Kidney (tissue), 14 donors: Measurements from ENCODE around the gene MYL3. TPM values are rescaled to one million over a fixed set of nuclear protein-coding genes. Genes with fewer than 3 reads are reported as not detected.
"Not testable (repeated sequence)": the region's sequence is repeated elsewhere in the genome, so short reads cannot be mapped to it uniquely, and the experiment has no call there.

Experiments
- DNase-seq, 5 donors: peaks; one replicate each; pipeline ENCODE4 v3.0.0-alpha.2; 2013 to 2020
- FAIRE-seq: peaks from 2 replicates; lab custom pipeline; 2012; peaks lifted over from hg19 to GRCh38; lab: Jason Lieb, UNC
- H3K27ac ChIP-seq, 2 donors: one replicate each; pipeline ENCODE4 v1.7.0; 2013; ENCODE audit warnings: low read depth in 2 of 2, low read length in 2 of 2, inconsistent platforms in 1 of 2
- H3K27me3 ChIP-seq: one replicate; pipeline ENCODE4 v1.7.1; 2013; ENCODE audit warnings: low read length, inconsistent platforms; ENCODE audit not compliant: control insufficient read depth, insufficient read depth
- H3K36me3 ChIP-seq, 3 donors: one replicate each; pipeline versions ENCODE4 v1.7.0 to v1.7.1; 2013; ENCODE audit warnings: low read length in 3 of 3, control low read depth in 1 of 3, inconsistent platforms in 1 of 3; ENCODE audit not compliant: insufficient read depth in 3 of 3, control insufficient read depth in 2 of 3
- H3K4me1 ChIP-seq, 3 donors: one replicate each; pipeline versions ENCODE4 v1.7.0 to v1.7.1; 2013; ENCODE audit warnings: low read length in 3 of 3, inconsistent platforms in 1 of 3, low read depth in 1 of 3; ENCODE audit not compliant: control insufficient read depth in 2 of 3, insufficient read depth in 2 of 3
- H3K4me3 ChIP-seq, 3 donors: one replicate each; pipeline versions ENCODE4 v1.7.0 to v1.8.1; 2013; ENCODE audit warnings: low read length in 3 of 3, control low read depth in 1 of 3, inconsistent platforms in 1 of 3
- H3K9ac ChIP-seq, 3 donors: one replicate each; pipeline versions ENCODE4 v1.7.0 to v1.7.1; 2013; ENCODE audit warnings: low read length in 3 of 3, control low read depth in 1 of 3, inconsistent platforms in 1 of 3
- H3K9me3 ChIP-seq, 3 donors: one replicate each; pipeline versions ENCODE4 v1.7.0 to v1.7.1; 2013; ENCODE audit warnings: low read length in 3 of 3, control low read depth in 1 of 3, inconsistent platforms in 1 of 3; ENCODE audit not compliant: control insufficient read depth in 2 of 3, insufficient read depth in 1 of 3
- intact Hi-C: fragments of 100-400 bp; cut with DNase I; formaldehyde crosslinking; loops from one replicate; pipeline ENCODE4 v1.11.1; 2022
- polyA plus RNA-seq: library from polyadenylated mRNA; stranded (reverse); fragments of 350-450 nt; fragmentation: Illumina TruSeq; extraction: RNeasy Lipid Tissue Mini Kit (QIAGEN cat#74804); gene quantifications from one replicate; pipeline ENCODE4 v1.2.3, GENCODE V29; 2014; ENCODE audit warnings: low read depth, low replicate concordance; ENCODE audit not compliant: insufficient read depth
- total RNA-seq: library from RNA; stranded (reverse); fragmentation: NEBNext Ultra II Directional; extraction: Animal tissue kit (Norgen Biotek cat#: 25700); gene quantifications from one replicate; pipeline ENCODE4 v1.2.1, GENCODE V29; 2021
- TF ChIP-seq, protein P1 (sequence below): IDR thresholded peaks from 3 replicates; pipeline ENCODE4 v1.5.1; 2012; ENCODE audit warnings: mild to moderate bottlenecking, moderate library complexity, borderline replicate concordance; ENCODE audit not compliant: insufficient read depth; ENCODE audit errors: extremely low read depth
- donor health status: control.
- donor health status: control.
- donor health status: control.
- donor health status: control.
- donor health status: control.
- donor health status: DM: yes; HTN: yes; CAD: no.
- donor health status: Normal renal cell carcinoma (clear cell type).

MYL3 gene
- total and polyA plus RNA-seq, 2 donors from 2014 or later = 41.3 to 81.9 TPM

DNA sequence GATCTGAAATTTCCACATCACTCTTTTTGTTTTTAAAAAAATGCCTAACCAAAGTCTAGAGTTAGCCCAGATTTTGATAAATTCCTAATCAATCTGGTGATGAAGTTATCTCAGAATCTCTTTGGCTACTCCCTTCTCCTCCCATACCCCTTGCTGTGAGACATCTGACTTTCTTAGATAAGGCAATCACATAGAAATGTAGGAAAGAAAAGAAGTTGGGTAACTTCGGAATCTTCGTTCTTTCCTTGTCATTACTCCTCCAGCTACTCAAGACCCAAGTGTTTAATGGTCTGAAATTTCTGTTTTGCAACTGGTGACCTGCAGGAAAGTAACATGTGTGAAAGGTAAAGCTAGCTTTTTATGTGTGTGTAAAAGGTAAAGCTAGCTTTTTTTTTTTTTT lies 37.8 kb downstream of the MYL3 start:
- no peaks in the 10 kb centered on the region for H3K27me3 ChIP-seq
- no peaks in the 10 kb centered on the region for H3K9me3 ChIP-seq
- no peak overlapping the region for H3K27ac ChIP-seq
- H3K4me3 ChIP-seq = no peak overlapping the region
- TF ChIP-seq, protein P1, sequence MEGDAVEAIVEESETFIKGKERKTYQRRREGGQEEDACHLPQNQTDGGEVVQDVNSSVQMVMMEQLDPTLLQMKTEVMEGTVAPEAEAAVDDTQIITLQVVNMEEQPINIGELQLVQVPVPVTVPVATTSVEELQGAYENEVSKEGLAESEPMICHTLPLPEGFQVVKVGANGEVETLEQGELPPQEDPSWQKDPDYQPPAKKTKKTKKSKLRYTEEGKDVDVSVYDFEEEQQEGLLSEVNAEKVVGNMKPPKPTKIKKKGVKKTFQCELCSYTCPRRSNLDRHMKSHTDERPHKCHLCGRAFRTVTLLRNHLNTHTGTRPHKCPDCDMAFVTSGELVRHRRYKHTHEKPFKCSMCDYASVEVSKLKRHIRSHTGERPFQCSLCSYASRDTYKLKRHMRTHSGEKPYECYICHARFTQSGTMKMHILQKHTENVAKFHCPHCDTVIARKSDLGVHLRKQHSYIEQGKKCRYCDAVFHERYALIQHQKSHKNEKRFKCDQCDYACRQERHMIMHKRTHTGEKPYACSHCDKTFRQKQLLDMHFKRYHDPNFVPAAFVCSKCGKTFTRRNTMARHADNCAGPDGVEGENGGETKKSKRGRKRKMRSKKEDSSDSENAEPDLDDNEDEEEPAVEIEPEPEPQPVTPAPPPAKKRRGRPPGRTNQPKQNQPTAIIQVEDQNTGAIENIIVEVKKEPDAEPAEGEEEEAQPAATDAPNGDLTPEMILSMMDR = no peak
- intact Hi-C loops = no loop called here
- H3K36me3 ChIP-seq = no peaks in the 10 kb centered on the region
- DNase-seq (no peak), FAIRE-seq (no peak)
- H3K9ac ChIP-seq = no peak overlapping the region
- H3K4me1 ChIP-seq = no peaks in the 10 kb centered on the region

DNA sequence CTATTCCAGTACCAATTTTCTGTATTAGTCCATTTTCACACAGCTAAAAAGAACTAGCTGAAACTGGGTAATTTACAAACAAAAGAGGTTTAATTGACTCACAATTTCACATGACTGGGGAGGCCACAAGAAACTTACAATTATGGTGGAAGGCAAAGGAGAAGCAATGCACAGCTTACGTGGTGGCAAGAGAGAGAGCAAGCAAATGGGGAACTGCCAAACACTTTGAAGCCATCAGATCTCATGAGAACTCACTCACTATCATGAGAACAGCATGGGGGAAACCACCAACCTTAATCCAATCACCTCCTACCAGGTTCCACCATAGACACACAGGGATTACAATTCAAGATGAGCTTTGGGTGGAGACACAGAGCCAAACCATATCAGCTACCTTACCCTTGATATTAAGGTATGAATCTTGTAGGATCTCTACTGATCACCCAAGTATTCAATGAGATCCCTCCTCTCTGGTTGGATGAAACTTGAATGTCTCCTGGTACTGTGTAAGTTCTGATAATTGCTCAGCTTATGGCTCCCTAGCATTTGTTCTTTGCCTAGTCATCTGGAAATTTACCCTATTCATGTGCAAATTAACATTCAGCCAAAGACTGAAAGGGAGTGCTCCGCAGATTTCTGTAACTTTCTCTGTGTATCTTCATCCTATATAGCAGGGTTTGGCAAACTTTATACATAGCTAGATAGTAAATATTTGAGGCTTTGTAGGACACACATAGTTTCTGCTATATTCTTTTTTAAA lies 38.9 kb downstream of the MYL3 start:
- no peak for DNase-seq
- no peak overlapping the region for H3K9ac ChIP-seq
- H3K36me3 ChIP-seq = no peaks in the 10 kb centered on the region
- no peak overlapping the region for H3K27ac ChIP-seq
- no peak for FAIRE-seq
- no peaks in the 10 kb centered on the region for H3K4me1 ChIP-seq
- TF ChIP-seq, protein P1 = no peak
- no peaks in the 10 kb centered on the region for H3K9me3 ChIP-seq
- no peaks in the 10 kb centered on the region for H3K27me3 ChIP-seq
- intact Hi-C loops = no loop called here
- H3K4me3 ChIP-seq = no peak overlapping the region

DNA sequence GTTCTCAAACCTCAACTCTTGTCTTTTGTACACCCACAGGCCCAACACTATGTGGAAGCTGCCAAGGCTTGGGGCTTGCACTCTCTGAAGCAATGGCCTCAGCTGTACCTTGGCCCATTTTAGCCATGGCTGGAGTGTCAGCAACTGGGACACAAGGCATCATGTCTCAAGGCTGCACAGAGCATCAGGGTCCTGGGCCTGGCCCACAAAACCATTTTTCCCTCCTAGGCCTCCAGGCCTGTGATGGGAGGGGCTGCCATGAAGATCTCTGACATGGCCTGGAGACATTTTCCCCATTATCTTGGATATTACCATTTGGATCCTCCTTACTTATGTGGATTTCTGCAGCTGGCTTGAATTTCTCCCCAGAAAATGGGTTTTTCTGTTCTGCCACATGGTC lies 39.9 kb downstream of the MYL3 start:
- H3K36me3 ChIP-seq, H3K4me3 ChIP-seq, H3K9me3 ChIP-seq, H3K9ac ChIP-seq, FAIRE-seq, H3K27me3 ChIP-seq, H3K4me1 ChIP-seq, DNase-seq, intact Hi-C loops, H3K27ac ChIP-seq: not testable (repeated sequence)

DNA sequence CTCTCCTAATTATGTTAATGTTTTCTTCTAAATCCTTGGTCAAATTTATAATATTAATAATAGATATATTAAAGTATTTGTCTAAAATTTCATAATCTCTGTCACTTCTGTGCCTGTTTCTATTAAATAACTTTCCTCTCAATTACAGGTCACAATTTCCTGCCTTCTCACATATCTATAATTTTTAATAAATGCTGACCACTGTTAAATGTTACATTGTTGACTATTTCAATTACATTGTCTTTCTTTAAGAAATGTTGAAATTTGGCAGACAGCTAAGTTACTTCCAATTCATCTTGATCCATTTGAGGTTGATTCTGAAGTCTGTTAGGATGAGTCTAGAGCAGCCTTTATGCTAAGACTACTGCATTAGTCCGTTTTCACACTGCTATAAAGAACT lies 41.7 kb downstream of the MYL3 start:
- Histone ChIP-seq H3K27me3 (no peaks in the 10 kb centered on the region), H3K27ac (no peak overlapping the region), H3K9ac (no peak overlapping the region), H3K4me3 (no peak overlapping the region), H3K4me1 (no peaks in the 10 kb centered on the region), H3K9me3 (no peaks in the 10 kb centered on the region), H3K36me3 (no peaks in the 10 kb centered on the region)
- intact Hi-C loops = no loop called here
- DNase-seq (no peak), FAIRE-seq (no peak)
- TF ChIP-seq, protein P1 = no peak
